HG02884 (cell line): Measurements from ENCODE around the gene PPP1R3E.

Experiments
- ATAC-seq: cut with Tn5 transposase; IDR thresholded peaks from one replicate; pipeline ENCODE4 v1.9.1; 2021; ENCODE audit warnings: mild to moderate bottlenecking, moderate library complexity; ENCODE audit not compliant: unreplicated experiment

The PPP1R3E gene

GRCh38 chr14:23249824-23250223 lies 52.8 kb downstream of the PPP1R3E start:
- ATAC-seq: no peak

GRCh38 chr14:23248601-23249000 lies 54.1 kb downstream of the PPP1R3E start:
- no peak for ATAC-seq
